Gastrocnemius medialis (tissue), 4 donors: ENCODE results near the gene PABPN1L. TPM values are rescaled to one million over a fixed set of nuclear protein-coding genes. Genes with fewer than 3 reads are reported as not detected.

Experiments
- ATAC-seq, 2 donors: fragments of 150-250 bp; one replicate each; pipeline ENCODE4 v1.9.1; 2016
- DNase-seq, 2 donors: peaks; one replicate each; pipeline ENCODE4 v3.0.0-alpha.2; 2019
- H3K27ac ChIP-seq, 4 donors: fragments of 200-600 bp; sonication (generic); 1 replicate in 1 of 4; 2 replicates in 3 of 4; pipeline ENCODE4 v1.5.1; 2016 to 2018; ENCODE audit warnings: mild to moderate bottlenecking in 2 of 4, moderate library complexity in 1 of 4
- H3K27me3 ChIP-seq, 3 donors: fragments of 200-600 bp; sonication (generic) in 2 of 3; 1 replicate in 1 of 3; 2 replicates in 2 of 3; pipeline versions ENCODE4 v1.5.1 to v1.6.0; 2016 to 2019; ENCODE audit warnings: mild to moderate bottlenecking in 1 of 3, moderate library complexity in 1 of 3
- H3K36me3 ChIP-seq, 2 donors: fragments of 200-600 bp; sonication (generic) in 1 of 2; one replicate each; pipeline ENCODE4 v1.5.1; 2017 to 2018
- H3K4me1 ChIP-seq, 2 donors: fragments of 200-600 bp; sonication (generic) in 1 of 2; one replicate each; pipeline ENCODE4 v1.5.1; 2016 to 2017; ENCODE audit warnings: mild to moderate bottlenecking in 2 of 2
- H3K4me3 ChIP-seq, 4 donors: fragments of 200-600 bp; sonication (generic) in 3 of 4; 1 replicate in 1 of 4; 2 replicates in 3 of 4; pipeline ENCODE4 v1.5.1; 2016 to 2019; ENCODE audit warnings: mild to moderate bottlenecking in 2 of 4
- H3K9me3 ChIP-seq, 3 donors: fragments of 200-600 bp; sonication (generic) in 2 of 3; 1 replicate in 1 of 3; 2 replicates in 2 of 3; pipeline ENCODE4 v1.5.1; 2016 to 2019
- CTCF ChIP-seq, 5 experiments: fragments of 450-650 bp in 3 of 5; fragments of 200-600 bp in 2 of 5; sonication (generic) in 2 of 5; IDR thresholded peaks in 4 of 5; conservative IDR thresholded peaks in 1 of 5; 1 replicate in 4 of 5; 2 replicates in 1 of 5; pipeline ENCODE4 v1.5.1; 2016 to 2019; ENCODE audit warnings: antibody characterized with exemption in 5 of 5, mild to moderate bottlenecking in 3 of 5, moderate library complexity in 3 of 5
- POLR2A ChIP-seq, 2 donors: fragments of 450-650 bp; IDR thresholded peaks; one replicate each; pipeline ENCODE4 v1.6.1; 2017; ENCODE audit warnings: antibody characterized with exemption in 2 of 2, mild to moderate bottlenecking in 2 of 2, moderate library complexity in 2 of 2
- in situ Hi-C, 4 donors: fragments of 200-750 bp; cut with MboI; loops; one replicate each; pipeline versions ENCODE4 v1.15.0 to v1.8.0; 2017; ENCODE audit warnings: low sequenced_read_pairs in 4 of 4
- intact Hi-C: fragments of 100-400 bp; cut with DNase I; formaldehyde crosslinking; loops from one replicate; pipeline ENCODE4 v1.15.1; 2023; ENCODE audit warnings: low total_unique reads
- total RNA-seq, 4 donors: library from RNA; depleted of rRNA; stranded (reverse); fragments of >200 nt; gene quantifications; one replicate each; pipeline versions ENCODE4 v1.1.0 to v1.2.3, GENCODE V29; 2016

Gene PABPN1L
- total RNA-seq, 4 donors from 2014 or later, result not detected

DNA sequence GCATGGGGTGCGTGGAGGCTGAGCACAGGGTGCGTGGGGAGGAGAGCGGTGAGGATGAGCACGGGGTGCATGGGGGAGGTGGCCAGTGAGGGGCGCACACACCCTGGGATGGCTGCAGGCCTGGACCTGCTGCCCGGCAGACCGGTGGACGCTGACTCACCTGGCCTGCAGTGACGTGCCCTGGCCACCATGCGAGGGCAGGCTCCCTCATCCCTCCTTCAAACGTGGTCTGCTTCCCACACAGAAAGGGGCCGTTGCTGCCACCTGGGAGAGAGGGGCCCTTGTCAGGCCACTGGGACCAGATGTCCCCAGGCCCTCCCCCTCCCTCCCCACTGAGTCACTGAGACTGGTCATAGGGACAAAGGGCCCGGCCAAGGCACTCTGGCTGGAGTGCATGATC lies 34.6 kb downstream of the PABPN1L start:
- in situ Hi-C loops (no loop called here), intact Hi-C loops (no loop called here)
- Histone ChIP-seq H3K27me3 (no peaks in the 10 kb centered on the region), H3K4me3 (no peak overlapping the region), H3K36me3 (peaks cover 0 to 4% of the 10 kb centered on the region in 2 donors), H3K27ac (no peak overlapping the region), H3K9me3 (no peaks in the 10 kb centered on the region), H3K4me1 (no peaks in the 10 kb centered on the region)
- no peak for ATAC-seq
- no peak for DNase-seq
- TF ChIP-seq CTCF (IDR thresholded peaks at IDR 0.05 in 4 of 5, conservative IDR thresholded peaks at IDR 0.05 in 1 of 5), result no peak
- no peak for TF ChIP-seq POLR2A (IDR thresholded peaks at IDR 0.05)

- no peaks in the 10 kb centered on the region for H3K4me1 ChIP-seq
- intact Hi-C loops (no loop called here), in situ Hi-C loops (no loop called here)
- DNase-seq (no peak), ATAC-seq (no peak)
- TF ChIP-seq POLR2A (IDR thresholded peaks at IDR 0.05), result no peak
- no peak for TF ChIP-seq CTCF (IDR thresholded peaks at IDR 0.05 in 4 of 5, conservative IDR thresholded peaks at IDR 0.05 in 1 of 5)
- H3K27me3 ChIP-seq, result no peaks in the 10 kb centered on the region
- no peaks in the 10 kb centered on the region for H3K9me3 ChIP-seq
- H3K36me3 ChIP-seq, result peaks cover 0 to 4% of the 10 kb centered on the region in 2 donors
- H3K27ac ChIP-seq, result no peak overlapping the region
- no peak overlapping the region for H3K4me3 ChIP-seq
Observed at GRCh38 chr16:88830783-88831182, 35.7 kb downstream of the PABPN1L start.

DNA sequence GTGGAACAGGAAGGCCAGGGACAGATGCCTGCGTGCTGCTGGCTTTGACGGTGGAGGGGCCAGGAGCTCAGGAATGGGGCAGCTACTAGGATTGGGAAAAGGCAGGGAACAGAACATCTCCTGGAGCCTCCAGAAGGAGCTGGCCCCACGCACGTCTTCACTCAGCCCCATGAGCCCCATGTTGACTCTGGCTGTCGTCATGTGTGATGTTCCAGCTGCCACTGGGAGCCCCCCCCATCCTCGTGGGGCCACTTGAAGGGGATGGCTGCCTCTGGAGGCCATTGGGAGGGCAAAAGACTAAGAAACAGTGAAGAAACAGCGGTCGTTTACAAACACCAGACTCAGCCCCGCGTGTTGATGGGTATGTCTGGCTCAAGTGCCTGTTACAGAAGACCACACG lies 36.2 kb downstream of the PABPN1L start:
- Histone ChIP-seq H3K9me3 (no peaks in the 10 kb centered on the region), H3K27me3 (no peaks in the 10 kb centered on the region), H3K36me3 (peaks cover 0 to 4% of the 10 kb centered on the region in 2 donors), H3K4me3 (no peak overlapping the region), H3K4me1 (no peaks in the 10 kb centered on the region), H3K27ac (no peak overlapping the region)
- no peak for DNase-seq
- intact Hi-C loops (no loop called here), in situ Hi-C loops (no loop called here)
- ATAC-seq, result no peak
- TF ChIP-seq POLR2A (IDR thresholded peaks at IDR 0.05) (no peak), CTCF (IDR thresholded peaks at IDR 0.05 in 4 of 5, conservative IDR thresholded peaks at IDR 0.05 in 1 of 5) (no peak)

GRCh38 chr16:88828711-88829110 lies 37.7 kb downstream of the PABPN1L start:
- Histone ChIP-seq H3K36me3 (peaks cover 0 to 5% of the 10 kb centered on the region in 2 donors), H3K4me3 (no peak overlapping the region), H3K9me3 (no peaks in the 10 kb centered on the region), H3K27ac (no peak overlapping the region), H3K4me1 (no peaks in the 10 kb centered on the region), H3K27me3 (no peaks in the 10 kb centered on the region)
- intact Hi-C loops (no loop called here), in situ Hi-C loops (no loop called here)
- TF ChIP-seq POLR2A (IDR thresholded peaks at IDR 0.05) (no peak), CTCF (IDR thresholded peaks at IDR 0.05 in 4 of 5, conservative IDR thresholded peaks at IDR 0.05 in 1 of 5) (no peak)
- ATAC-seq (no peak), DNase-seq (no peak)

DNA sequence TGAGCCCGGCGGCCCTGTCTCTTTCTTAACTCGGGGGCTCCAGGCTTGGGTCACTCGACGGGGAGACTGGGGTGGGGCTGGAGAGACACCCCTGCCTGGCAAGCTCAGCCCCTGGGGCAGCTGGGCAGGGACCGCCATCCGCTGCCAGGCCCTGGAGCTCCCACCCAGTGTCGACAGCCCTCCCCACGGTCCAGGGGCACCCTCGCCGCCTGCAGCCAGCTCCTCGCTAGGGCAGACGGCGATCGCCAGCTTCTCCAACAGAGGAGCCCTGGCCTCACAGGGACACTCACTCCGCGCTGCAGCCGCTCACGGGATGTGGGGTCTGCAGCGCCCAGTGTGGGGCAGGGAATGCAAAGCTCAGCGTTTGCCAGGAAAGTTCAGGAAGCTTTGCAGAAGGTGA lies 38.7 kb downstream of the PABPN1L start:
- intact Hi-C loops, result no loop called here
- ATAC-seq (no peak), DNase-seq (no peak)
- in situ Hi-C loops, result no loop called here
- no peaks in the 10 kb centered on the region for H3K4me1 ChIP-seq
- H3K27me3 ChIP-seq, result no peaks in the 10 kb centered on the region
- no peak overlapping the region for H3K4me3 ChIP-seq
- peaks cover 0 to 5% of the 10 kb centered on the region in 2 donors for H3K36me3 ChIP-seq
- TF ChIP-seq POLR2A (IDR thresholded peaks at IDR 0.05) (no peak), CTCF (IDR thresholded peaks at IDR 0.05 in 4 of 5, conservative IDR thresholded peaks at IDR 0.05 in 1 of 5) (no peak)
- H3K9me3 ChIP-seq, result no peaks in the 10 kb centered on the region
- H3K27ac ChIP-seq, result no peak overlapping the region
